ENCODE data around the gene COL4A6. TPM values are rescaled to one million over a fixed set of nuclear protein-coding genes. Genes with fewer than 3 reads are reported as not detected.

COL4A6 gene
- total and polyA plus RNA-seq, 2 of the 4 experiments (the other 2 are of a cell fraction), result 0.36 to 0.74 TPM

DNA sequence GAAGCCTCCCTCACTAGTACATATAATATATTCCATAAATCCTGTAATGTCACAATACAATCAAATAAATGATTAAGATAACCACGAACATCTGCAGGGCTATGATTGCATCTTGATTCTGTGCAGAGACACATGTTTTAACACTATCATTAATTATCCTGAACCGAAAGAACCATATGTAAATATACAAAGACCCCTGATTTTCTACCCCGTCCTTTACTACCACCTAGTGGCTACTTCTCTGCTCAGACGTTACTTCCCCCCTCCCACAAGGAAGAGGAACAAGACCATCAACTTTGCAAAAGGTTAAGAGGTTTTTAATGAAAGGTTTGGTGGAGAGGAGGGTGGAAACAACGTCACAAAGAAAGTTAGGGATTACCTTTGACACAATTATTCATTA, 134.0 kb downstream of the COL4A6 start:
- Histone ChIP-seq H3K9me3 (ENCODE audit: control insufficient read depth, insufficient read depth, low read length) (no peaks in the 10 kb centered on the region), H3K4me2 (ENCODE audit: low read depth, low read length) (no peak overlapping the region), H2AK5ac (ENCODE audit: low read depth, low read length) (no peak overlapping the region), H2AFZ (replicated peaks; ENCODE audit: low read length, poor library complexity) (no peak overlapping the region), H2BK5ac (ENCODE audit: low read depth, low read length, poor library complexity, severe bottlenecking) (no peak overlapping the region), H3K27ac (ENCODE audit: insufficient read depth, low read length) (no peak overlapping the region; the same call in 1 of the 2 replicates), H3K9me1 (ENCODE audit: insufficient read depth, low read length) (peaks cover 6% of the 10 kb centered on the region), H3K23ac (ENCODE audit: low read depth, low read length) (no peak overlapping the region), H2BK120ac (ENCODE audit: low read depth, low read length) (peak overlapping the region; percentile 35; the same call in 1 of the 2 replicates), H2AK9ac (replicated peaks; ENCODE audit: low read depth, low read length, poor library complexity) (no peak overlapping the region), H3K56ac (ENCODE audit: extremely low read depth, insufficient read depth, low read length) (no peak overlapping the region), H3K27me3 (ENCODE audit: control insufficient read depth, insufficient read depth, low read length) (peaks cover 6% of the 10 kb centered on the region; the same call in 1 of the 2 replicates), H3K4me3 (ENCODE audit: insufficient read depth, low read depth, low read length) (no peak overlapping the region), H4K5ac (ENCODE audit: low read depth, low read length) (no peak overlapping the region), H4K20me1 (ENCODE audit: insufficient read depth, low read length) (no peaks in the 10 kb centered on the region), H3K14ac (replicated peaks; ENCODE audit: low read depth, low read length) (no peak overlapping the region), H2BK20ac (ENCODE audit: low read depth, low read length) (peak overlapping the region; percentile 48; the same call in 1 of the 2 replicates), H3K36me3 (ENCODE audit: control insufficient read depth, insufficient read depth, low read length) (no peaks in the 10 kb centered on the region), H3K9ac (ENCODE audit: low read depth, low read length) (no peak overlapping the region), H4K8ac (ENCODE audit: low read depth in 2 of 2, low read length in 2 of 2) (no peak overlapping the region), H3K79me1 (ENCODE audit: low read depth in 1 of 2, low read length in 2 of 2) (no peaks in the 10 kb centered on the region), H3K4me1 (ENCODE audit: control insufficient read depth, insufficient read depth, low read length) (peaks cover 10% of the 10 kb centered on the region), H2BK15ac (ENCODE audit: low read depth, low read length) (no peak overlapping the region), H3K18ac (ENCODE audit: low read depth, low read length) (no peak overlapping the region), H4K91ac (ENCODE audit: insufficient read depth, low read depth, low read length) (no peak overlapping the region), H3K4ac (ENCODE audit: low read depth, low read length) (no peak overlapping the region)
- BruUV-seq (replicated peaks), result no TSS peak
- TF ChIP-seq, protein P1, sequence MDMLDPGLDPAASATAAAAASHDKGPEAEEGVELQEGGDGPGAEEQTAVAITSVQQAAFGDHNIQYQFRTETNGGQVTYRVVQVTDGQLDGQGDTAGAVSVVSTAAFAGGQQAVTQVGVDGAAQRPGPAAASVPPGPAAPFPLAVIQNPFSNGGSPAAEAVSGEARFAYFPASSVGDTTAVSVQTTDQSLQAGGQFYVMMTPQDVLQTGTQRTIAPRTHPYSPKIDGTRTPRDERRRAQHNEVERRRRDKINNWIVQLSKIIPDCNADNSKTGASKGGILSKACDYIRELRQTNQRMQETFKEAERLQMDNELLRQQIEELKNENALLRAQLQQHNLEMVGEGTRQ (IDR thresholded peaks at IDR 0.05; ENCODE audit: low read depth, low read length), result no peak
- TF ChIP-seq, protein P2, sequence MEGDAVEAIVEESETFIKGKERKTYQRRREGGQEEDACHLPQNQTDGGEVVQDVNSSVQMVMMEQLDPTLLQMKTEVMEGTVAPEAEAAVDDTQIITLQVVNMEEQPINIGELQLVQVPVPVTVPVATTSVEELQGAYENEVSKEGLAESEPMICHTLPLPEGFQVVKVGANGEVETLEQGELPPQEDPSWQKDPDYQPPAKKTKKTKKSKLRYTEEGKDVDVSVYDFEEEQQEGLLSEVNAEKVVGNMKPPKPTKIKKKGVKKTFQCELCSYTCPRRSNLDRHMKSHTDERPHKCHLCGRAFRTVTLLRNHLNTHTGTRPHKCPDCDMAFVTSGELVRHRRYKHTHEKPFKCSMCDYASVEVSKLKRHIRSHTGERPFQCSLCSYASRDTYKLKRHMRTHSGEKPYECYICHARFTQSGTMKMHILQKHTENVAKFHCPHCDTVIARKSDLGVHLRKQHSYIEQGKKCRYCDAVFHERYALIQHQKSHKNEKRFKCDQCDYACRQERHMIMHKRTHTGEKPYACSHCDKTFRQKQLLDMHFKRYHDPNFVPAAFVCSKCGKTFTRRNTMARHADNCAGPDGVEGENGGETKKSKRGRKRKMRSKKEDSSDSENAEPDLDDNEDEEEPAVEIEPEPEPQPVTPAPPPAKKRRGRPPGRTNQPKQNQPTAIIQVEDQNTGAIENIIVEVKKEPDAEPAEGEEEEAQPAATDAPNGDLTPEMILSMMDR (conservative IDR thresholded peaks at IDR 0.05; ENCODE audit: low read depth, low read length), result peak; percentile 44; the same call in 1 of the 2 replicates
- no peak for TF ChIP-seq BHLHE40 (IDR thresholded peaks at IDR 0.05; ENCODE audit: low read depth, low read length)
- no peak; the same call in 1 of the 2 replicates for TF ChIP-seq SMC3 (IDR thresholded peaks at IDR 0.05; ENCODE audit: low read depth, low read length)
- TF ChIP-seq RAD21 (IDR thresholded peaks at IDR 0.05; ENCODE audit: low read length), result peak; percentile 38
- TF ChIP-seq NFE2L2 (IDR thresholded peaks at IDR 0.05; ENCODE audit: low read depth, low read length), result no peak
- no peak for TF ChIP-seq RCOR1 (IDR thresholded peaks at IDR 0.05; ENCODE audit: insufficient replicate concordance, low read length)
- TF ChIP-seq FOS (IDR thresholded peaks at IDR 0.05; ENCODE audit: low read depth, low read length), result no peak
- TF ChIP-seq CHD1 (IDR thresholded peaks at IDR 0.05; ENCODE audit: low read depth, low read length), result no peak
- TF ChIP-seq, protein P3, sequence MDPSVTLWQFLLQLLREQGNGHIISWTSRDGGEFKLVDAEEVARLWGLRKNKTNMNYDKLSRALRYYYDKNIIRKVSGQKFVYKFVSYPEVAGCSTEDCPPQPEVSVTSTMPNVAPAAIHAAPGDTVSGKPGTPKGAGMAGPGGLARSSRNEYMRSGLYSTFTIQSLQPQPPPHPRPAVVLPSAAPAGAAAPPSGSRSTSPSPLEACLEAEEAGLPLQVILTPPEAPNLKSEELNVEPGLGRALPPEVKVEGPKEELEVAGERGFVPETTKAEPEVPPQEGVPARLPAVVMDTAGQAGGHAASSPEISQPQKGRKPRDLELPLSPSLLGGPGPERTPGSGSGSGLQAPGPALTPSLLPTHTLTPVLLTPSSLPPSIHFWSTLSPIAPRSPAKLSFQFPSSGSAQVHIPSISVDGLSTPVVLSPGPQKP (IDR thresholded peaks at IDR 0.05; ENCODE audit: borderline replicate concordance, low read depth, low read length), result no peak
- TF ChIP-seq POLR2A (IDR thresholded peaks at IDR 0.05; ENCODE audit: low read depth, low read length), result no peak
- TF ChIP-seq MAFK (IDR thresholded peaks at IDR 0.05; ENCODE audit: low read depth, low read length), result no peak
- no peak for TF ChIP-seq MXI1 (IDR thresholded peaks at IDR 0.05; ENCODE audit: borderline replicate concordance, low read depth, low read length)
- dilution Hi-C loops (cut with HindIII; ENCODE audit: low sequenced_read_pairs, unreplicated experiment), result no loop called here
- no CpG with 5 or more reads among the region's 5 CpGs for WGBS, 2 experiments (ENCODE audit: extremely low coverage in 2 of 2, insufficient read length in 1 of 2)
- POLR2A ChIA-PET (ENCODE audit: unreplicated experiment), result no interaction called here
- DNase-seq (peak; percentile 7), ATAC-seq (ENCODE audit: low read depth) (0 out of 2 replicates have a peak, but pooled peaks have one; percentile 21)
- CTCF ChIA-PET, result interaction anchor here (0.6 to 2.1 kb wide), 3 partner anchors 80 to 233 kb away, joined by 3 to 9 read pairs (median 4); no protein-coding TSS in a partner anchor
- in situ Hi-C loops (cut with MboI; ENCODE audit: low sequenced_read_pairs), result no loop called here
- intact Hi-C loops (cut with micrococcal nuclease), result loop anchor here (1.0 to 10.0 kb wide), 3 partner anchors 79 to 233 kb away; no protein-coding TSS in a partner anchor
